OCI-M2 (cell line): ENCODE results near the gene SNX18.

Source experiments
- DNase-seq: peaks from one replicate; lab custom pipeline; 2025; ENCODE audit not compliant: unreplicated experiment; lab: John Stamatoyannopoulos, UW

Gene SNX18

GRCh38 chr5:54538156-54538555 is 20.6 kb downstream of the SNX18 start:
- DNase-seq, result no peak

- DNase-seq, result no peak
Measured at GRCh38 chr5:54539001-54539400, 21.4 kb downstream of the SNX18 start.

DNA sequence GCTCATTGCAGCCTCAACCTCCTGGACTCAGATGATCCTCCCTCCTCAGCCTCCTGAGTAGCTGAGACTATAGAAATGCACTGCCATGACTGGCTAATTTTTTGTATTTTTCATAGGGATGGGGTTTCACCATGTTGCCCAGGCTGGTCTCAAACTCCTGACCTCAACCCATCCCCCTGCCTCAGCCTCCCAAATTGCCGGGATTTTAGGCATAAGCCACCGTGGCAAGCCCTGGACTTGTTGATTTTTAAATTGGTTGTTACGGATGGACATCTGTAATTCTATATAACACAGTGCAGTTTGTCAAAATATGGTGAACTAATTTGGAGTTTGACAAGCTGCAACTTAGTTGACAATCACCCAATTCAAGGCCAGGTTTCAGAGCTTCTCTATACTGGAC is 22.7 kb downstream of the SNX18 start:
- DNase-seq, result no peak

DNA sequence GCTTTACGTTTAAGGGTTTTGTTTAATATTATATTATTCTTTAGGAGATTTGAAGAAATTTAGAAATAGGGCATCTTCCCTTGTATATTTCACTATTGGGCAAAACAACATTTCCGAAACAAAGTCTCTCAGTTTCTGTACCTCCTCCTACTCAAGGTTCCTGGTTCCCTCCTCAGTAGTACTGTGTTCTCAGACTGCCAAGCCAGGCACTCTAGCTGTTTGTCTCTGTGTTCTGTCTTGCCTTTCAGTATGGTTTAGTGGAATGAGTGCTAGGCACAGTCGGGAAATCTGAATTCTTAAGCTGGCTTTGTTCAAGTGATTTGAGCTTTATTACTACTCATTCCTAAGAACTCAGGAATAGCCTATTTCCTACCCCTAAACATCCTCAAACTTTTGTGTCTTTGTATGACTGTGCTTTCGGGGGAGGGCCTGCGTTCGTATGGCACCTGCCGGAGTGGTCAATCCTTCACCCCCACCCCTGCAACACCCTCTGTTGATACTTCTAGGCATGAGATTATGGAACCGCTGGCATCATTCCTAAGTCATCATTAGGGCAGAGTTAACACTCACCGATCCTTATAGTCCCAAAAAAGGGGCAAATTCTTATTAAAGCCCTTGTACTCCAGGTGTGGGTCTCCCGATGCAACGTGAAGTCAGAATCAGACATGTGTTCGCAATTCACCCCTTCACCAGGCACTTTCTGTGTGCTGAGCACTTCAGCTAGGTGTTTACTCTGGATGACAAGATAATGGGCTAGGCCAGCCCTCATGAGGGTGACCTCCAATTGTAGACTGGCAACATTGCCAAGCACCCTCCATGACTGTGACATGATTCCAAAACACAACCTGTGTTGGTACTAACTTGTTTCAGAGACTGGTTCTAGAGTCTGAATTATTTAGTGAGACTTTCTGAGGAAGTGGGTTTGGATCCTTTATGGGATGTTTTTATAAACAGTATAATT is 24.5 kb downstream of the SNX18 start:
- DNase-seq, result no peak

- no peak for DNase-seq
Measured at GRCh38 chr5:54544044-54544443, 26.5 kb downstream of the SNX18 start.

- DNase-seq, result no peak
Measured at GRCh38 chr5:54545796-54546195, 28.2 kb downstream of the SNX18 start.

GRCh38 chr5:54547711-54548250 is 30.2 kb downstream of the SNX18 start:
- no peak for DNase-seq

GRCh38 chr5:54548565-54548964 is 31.0 kb downstream of the SNX18 start:
- no peak for DNase-seq

DNA sequence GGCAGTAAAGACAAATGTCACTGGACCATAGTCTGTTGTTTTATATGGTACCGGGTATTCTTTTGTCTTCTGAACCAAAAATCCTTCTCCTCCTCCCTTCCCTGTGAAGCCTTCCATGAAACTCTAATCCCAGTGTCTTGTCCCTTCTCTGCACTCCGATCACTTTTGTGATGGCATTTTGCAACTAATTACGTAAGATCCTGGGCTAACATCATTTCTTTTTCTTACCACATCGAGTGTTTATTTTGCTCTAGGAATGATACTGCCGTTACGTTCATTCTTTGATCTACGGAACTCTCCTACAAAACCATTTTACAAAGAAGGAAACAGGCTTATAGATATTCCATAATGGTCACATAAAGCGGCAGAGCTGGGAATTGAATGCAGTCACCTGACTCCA is 33.7 kb downstream of the SNX18 start:
- DNase-seq, result no peak

DNA sequence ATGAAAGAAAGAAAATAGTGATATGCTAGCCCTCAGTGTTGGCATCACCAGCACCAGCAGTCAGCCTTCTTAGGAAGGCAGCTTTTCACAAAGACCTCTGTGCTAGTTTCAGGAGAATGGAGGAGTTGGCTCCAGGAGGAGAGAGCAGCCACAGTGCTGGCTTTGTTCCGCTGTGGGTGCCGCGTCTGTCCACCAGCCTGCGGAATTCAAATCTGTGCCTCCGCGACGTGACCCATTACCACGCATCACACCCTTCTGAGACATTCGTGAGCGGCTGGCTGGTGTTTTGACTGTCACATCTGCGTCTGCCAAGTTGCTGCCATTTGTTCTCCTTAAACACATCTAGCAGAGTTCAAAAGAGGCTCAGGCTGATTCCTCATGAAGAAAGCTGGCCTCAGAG is 34.4 kb downstream of the SNX18 start:
- no peak for DNase-seq

GRCh38 chr5:54552446-54552845 is 34.9 kb downstream of the SNX18 start:
- no peak for DNase-seq

DNA sequence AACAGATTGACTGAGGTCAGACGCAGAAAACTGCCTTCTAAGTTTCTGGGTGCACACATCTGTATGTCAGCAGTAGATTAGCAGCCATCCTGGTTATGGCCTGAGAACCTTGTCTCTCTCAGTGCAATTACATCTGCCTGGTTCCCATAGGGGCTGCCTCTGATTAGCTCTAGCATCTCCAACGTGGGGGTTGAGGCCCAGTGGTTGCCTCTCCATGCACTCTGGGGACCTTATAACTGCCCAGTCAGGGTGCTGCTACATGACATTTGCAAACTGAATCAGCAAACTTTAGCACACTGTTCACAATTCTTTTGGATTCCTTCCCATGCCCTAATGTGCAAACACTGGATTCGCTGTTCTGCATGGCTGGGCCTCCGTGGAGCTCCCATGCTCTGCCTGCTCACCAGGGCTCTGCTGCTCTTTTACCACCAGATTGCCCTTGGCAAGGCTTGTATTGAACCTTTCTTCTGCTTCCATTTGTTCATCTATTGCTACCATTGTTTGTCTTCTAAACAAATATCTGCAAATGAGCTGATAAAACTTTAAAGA is 36.2 kb downstream of the SNX18 start:
- no peak for DNase-seq

DNA sequence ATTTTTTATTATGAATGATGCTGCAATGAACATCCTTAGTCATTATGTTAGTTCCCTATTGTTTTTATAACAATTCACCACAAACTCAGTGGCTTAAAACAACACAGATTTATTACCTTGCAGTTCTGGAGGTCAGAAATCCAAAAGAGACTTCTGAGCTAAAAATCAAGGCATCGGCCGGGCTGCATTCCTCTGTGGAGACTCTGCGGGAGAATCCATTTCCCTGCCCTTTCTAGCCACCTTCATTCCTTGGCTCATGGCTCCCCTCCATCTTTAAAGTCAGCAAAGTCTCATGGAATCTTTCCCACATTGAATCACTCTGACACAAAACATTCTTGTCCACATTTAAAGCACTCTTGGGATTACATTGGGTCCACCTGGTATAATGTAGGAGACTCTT is 38.6 kb downstream of the SNX18 start:
- DNase-seq, result no peak

DNA sequence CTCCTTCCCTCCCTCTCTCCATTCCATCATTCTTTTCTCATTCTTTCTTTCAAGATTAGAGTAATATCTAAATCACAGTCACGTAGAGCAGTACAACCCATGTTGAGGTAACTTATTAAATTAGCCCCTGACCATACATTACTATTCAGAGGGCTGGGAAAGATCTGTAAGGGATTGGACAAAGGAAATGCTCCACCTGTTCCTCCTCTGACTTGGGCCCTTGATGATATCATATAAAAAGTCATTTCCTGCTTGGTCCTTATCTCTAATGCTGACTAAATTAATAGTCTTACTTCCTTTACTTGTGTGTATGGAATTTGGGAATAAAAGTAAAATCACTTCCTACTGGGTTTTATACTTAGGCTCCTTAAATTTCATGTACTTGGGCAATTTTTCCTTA is 40.8 kb downstream of the SNX18 start:
- DNase-seq, result no peak

DNA sequence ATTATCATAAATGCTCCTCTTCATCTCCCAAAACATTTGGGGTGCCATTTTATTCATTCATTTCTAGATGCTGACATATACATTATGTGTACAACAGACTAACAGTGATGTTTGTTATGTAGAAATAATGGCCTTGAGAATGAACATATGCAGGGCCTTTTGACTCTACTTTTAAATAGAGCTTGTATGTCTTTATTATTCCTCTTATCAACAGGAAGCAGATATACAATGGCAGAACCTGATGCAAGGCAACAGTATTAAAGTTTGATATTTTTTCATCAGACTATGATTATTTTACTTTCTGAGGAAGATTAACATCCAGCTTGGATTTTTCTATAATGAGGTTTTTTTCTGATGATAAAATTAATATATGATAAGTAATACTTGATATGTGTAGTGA is 44.1 kb downstream of the SNX18 start:
- DNase-seq, result no peak

GRCh38 chr5:54563083-54563761 is 45.7 kb downstream of the SNX18 start:
- no peak for DNase-seq

DNA sequence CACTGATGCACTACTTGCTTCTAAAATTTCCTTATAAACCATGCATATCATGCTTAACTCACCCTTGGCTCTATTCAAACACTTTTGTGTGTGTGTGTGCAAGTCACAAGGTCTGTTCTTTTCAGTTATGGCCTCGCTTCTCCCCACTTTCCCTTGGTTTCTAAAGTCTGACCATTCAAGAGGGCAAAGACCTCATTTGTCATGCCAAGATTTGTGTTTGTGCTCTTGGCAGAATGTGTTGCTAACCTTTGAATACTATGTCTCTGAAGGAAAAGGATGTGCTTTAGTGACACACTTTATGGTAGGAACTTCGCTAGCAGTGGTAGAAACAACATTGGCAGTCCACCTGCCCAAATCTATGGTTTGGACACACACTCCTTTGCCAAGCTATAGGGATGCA is 50.4 kb downstream of the SNX18 start:
- no peak for DNase-seq

DNA sequence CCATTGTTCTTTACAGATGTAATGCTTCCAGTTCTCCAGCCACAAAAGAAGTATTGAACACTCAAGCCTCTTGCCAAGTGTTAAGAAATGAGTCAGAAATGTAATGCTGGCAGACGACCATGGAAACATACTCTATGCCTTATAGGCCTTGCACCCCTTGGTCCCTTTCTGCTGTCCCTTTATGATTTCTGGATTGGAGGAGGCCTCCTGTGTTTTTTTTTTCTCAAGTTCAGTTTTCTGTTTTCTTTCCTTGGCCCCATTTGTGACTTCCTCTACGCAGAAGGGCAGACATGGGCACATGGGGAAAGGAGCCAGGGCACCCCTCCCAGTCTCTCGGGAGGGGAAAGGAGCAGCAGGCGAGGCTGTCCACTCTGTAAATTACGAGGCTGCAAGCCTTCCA is 53.4 kb downstream of the SNX18 start:
- no peak for DNase-seq

DNA sequence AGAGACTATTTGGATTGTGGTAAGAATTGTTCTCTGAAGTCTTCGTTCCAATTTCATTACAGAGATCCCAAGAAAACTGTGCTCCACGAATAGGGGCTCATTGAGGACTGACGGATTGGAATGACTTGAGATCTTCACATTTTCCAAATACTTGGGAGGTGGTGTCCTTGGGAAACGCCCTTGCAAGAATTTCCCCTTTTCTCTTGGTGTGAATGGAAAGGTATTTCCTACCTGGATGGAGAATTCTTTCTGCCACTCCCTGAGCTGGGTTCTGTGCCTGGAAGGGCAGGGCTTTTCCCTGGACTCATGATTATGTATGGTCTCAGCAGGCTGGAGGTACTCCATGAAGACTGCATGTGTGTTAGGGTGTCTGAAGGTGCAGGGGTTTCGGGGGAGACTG is 53.9 kb downstream of the SNX18 start:
- no peak for DNase-seq

- no peak for DNase-seq
Measured at GRCh38 chr5:54573812-54574489, 56.4 kb downstream of the SNX18 start.

DNA sequence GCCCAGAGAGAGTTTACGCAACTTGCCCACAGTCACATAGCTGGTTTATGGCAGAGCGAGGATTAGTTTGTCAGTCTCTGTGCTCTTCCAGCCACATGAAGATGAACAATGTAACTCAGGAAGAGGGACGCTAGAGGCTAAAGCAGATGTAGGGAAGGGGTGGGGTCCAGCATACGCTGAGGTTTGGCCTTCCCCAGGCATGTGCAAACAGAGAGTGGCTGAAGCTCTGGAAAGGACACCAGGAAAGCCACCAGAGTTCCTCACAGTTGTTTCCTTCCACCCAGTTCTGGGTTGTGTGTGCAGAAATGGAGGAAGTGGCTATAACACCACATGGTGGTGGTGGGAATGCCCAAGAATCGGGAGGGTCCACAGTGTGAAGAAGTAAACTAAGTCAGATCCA is 60.0 kb downstream of the SNX18 start:
- DNase-seq, result no peak
